K562 (cell line): Measurements from ENCODE around the gene NCOA3. TPM values are rescaled to one million over a fixed set of nuclear protein-coding genes. Genes with fewer than 3 reads are reported as not detected.

Experiments used
- ATF1 ChIP-seq, 2 experiments: fragments of 450-650 bp in 1 of 2; IDR thresholded peaks; 2 replicates each; pipeline ENCODE4 v1.6.1; 2016; ENCODE audit warnings: missing compliant biosample characterization in 1 of 2, missing genetic modification characterization in 1 of 2
- BRF2 ChIP-seq: IDR thresholded peaks from 3 replicates; pipeline ENCODE4 v1.6.1; 2011; ENCODE audit warnings: borderline replicate concordance, mild to moderate bottlenecking; ENCODE audit not compliant: insufficient read length, insufficient read depth
- CBFA2T3 ChIP-seq: fragments of 450-650 bp; IDR thresholded peaks from 2 replicates; pipeline ENCODE4 v1.6.1; 2017
- FOXJ3 ChIP-seq: sonication (generic); formaldehyde crosslinking; IDR thresholded peaks from 2 replicates; pipeline ENCODE4 v1.4.0; 2020; ENCODE audit warnings: mild to moderate bottlenecking, missing genetic modification reagents
- KDM1A ChIP-seq, 2 experiments: fragments of 450-650 bp; IDR thresholded peaks; 2 replicates each; pipeline ENCODE4 v1.6.1; 2016; ENCODE audit warnings: mild to moderate bottlenecking in 2 of 2
- KLF1 ChIP-seq: fragments of 450-650 bp; IDR thresholded peaks from 2 replicates; pipeline ENCODE4 v1.6.1; 2016; ENCODE audit warnings: missing genetic modification characterization, missing compliant biosample characterization
- KLF13 ChIP-seq: fragments of 450-650 bp; IDR thresholded peaks from 2 replicates; pipeline ENCODE4 v1.6.1; 2016; ENCODE audit warnings: missing genetic modification characterization, low read depth, mild to moderate bottlenecking, missing compliant biosample characterization, moderate library complexity, borderline replicate concordance
- NFYB ChIP-seq: IDR thresholded peaks from 2 replicates; pipeline ENCODE4 v1.6.1; 2011; ENCODE audit warnings: mild to moderate bottlenecking, moderate library complexity; ENCODE audit not compliant: insufficient read length; ENCODE audit errors: extremely low read depth
- NR0B1 ChIP-seq: fragments of 450-650 bp; IDR thresholded peaks from one replicate; pipeline ENCODE4 v1.6.1; 2018; ENCODE audit warnings: mild to moderate bottlenecking, moderate library complexity; ENCODE audit not compliant: partially characterized antibody
- POLR3A ChIP-seq: IDR thresholded peaks from 2 replicates; pipeline ENCODE4 v1.6.1; 2011; ENCODE audit warnings: borderline replicate concordance, mild to moderate bottlenecking, moderate library complexity; ENCODE audit not compliant: insufficient read length, insufficient read depth; ENCODE audit errors: extremely low read depth
- RBM14 ChIP-seq: fragments of 200-400 bp; formaldehyde crosslinking; IDR thresholded peaks from 2 replicates; pipeline ENCODE4 v1.6.1; 2018; ENCODE audit warnings: low read depth, mild to moderate bottlenecking, low read length, moderate library complexity, borderline replicate concordance; ENCODE audit not compliant: insufficient read depth
- U2AF2 ChIP-seq: fragments of 200-400 bp; formaldehyde crosslinking; optimal IDR thresholded peaks from 2 replicates; pipeline ENCODE3; 2017; ENCODE audit warnings: low read depth, mild to moderate bottlenecking, low read length
- WHSC1 ChIP-seq: IDR thresholded peaks from one replicate; pipeline ENCODE4 v1.6.1; 2012; ENCODE audit warnings: low read length, control low read depth, inconsistent platforms
- ZBTB5 ChIP-seq: fragments of 450-650 bp; IDR thresholded peaks from 2 replicates; pipeline ENCODE4 v1.6.1; 2017; ENCODE audit warnings: antibody characterized with exemption
- polyA plus RNA-seq, 8 experiments: library from polyadenylated mRNA; depleted of rRNA in 4 of 8; stranded (reverse) in 5 of 8; unstranded in 3 of 8; fragments of >200 nt; fragmentation: Nextera tagmentation in 2 of 8; fragmentation: Illumina TruSeq in 1 of 8; extraction: Ambion mirVana in 2 of 8; extraction: Trizol in 1 of 8; gene quantifications; 2 replicates each; pipeline versions ENCODE4 v1.2.1 to v1.2.3, GENCODE V29; 2011 to 2014; ENCODE audit warnings: inconsistent platforms in 1 of 8, missing spikeins in 1 of 8
- total RNA-seq, 7 experiments: library from RNA; depleted of rRNA in 6 of 7; stranded (reverse); fragments of >200 nt in 6 of 7; fragmentation: Illumina TruSeq in 2 of 7; extraction: Trizol in 2 of 7; gene quantifications; 2 replicates each; pipeline versions ENCODE4 v1.2.1 to v1.2.3, GENCODE V29; 2011 to 2021; ENCODE audit warnings: low replicate concordance in 1 of 7
- TF ChIP-seq, protein P1 (sequence below): fragments of 250-450 bp; sonication (Bioruptor Pico); IDR thresholded peaks from 2 replicates; pipeline ENCODE4 v1.6.1; 2021; ENCODE audit warnings: mild to moderate bottlenecking
- TF ChIP-seq, protein P2 (sequence below): sonication (generic); formaldehyde crosslinking; IDR thresholded peaks from 2 replicates; pipeline ENCODE4 v1.8.0; 2022; ENCODE audit warnings: mild to moderate bottlenecking, missing genetic modification reagents

NCOA3 gene
- total and polyA plus RNA-seq, 9 of the 15 experiments (the other 6 are each of a cell fraction or from before 2014, with no cell fraction given) = 3.2 to 24.3 (median 14.4) TPM

GRCh38 chr20:47501482-47502270, at the start of gene NCOA3 (continued):
- TF ChIP-seq RBM14 (no peak), FOXJ3 (CRISPR knock-in tag) (no peak), KLF1 (tag) (peak; percentile 98), POLR3A (no peak), ZBTB5 (no peak), U2AF2 (no peak), CBFA2T3 (peak; percentile 28), BRF2 (no peak), NFYB (no peak), WHSC1 (no peak), ATF1 (CRISPR knock-in tag; IDR thresholded peaks at IDR 0.05) (no peak), ATF1 (tag; IDR thresholded peaks at IDR 0.05) (peak; percentile 85), KDM1A (IDR thresholded peaks at IDR 0.05) (peak in 1 of 2 experiments; percentile 19; a peak in 1 of 4 replicates), NR0B1 (no peak), KLF13 (tag) (peak; percentile 96)
- TF ChIP-seq, protein P1, sequence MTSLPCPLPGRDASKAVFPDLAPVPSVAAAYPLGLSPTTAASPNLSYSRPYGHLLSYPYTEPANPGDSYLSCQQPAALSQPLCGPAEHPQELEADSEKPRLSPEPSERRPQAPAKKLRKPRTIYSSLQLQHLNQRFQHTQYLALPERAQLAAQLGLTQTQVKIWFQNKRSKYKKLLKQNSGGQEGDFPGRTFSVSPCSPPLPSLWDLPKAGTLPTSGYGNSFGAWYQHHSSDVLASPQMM = no peak
- TF ChIP-seq, protein P2, sequence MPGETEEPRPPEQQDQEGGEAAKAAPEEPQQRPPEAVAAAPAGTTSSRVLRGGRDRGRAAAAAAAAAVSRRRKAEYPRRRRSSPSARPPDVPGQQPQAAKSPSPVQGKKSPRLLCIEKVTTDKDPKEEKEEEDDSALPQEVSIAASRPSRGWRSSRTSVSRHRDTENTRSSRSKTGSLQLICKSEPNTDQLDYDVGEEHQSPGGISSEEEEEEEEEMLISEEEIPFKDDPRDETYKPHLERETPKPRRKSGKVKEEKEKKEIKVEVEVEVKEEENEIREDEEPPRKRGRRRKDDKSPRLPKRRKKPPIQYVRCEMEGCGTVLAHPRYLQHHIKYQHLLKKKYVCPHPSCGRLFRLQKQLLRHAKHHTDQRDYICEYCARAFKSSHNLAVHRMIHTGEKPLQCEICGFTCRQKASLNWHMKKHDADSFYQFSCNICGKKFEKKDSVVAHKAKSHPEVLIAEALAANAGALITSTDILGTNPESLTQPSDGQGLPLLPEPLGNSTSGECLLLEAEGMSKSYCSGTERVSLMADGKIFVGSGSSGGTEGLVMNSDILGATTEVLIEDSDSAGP (CRISPR knock-in tag) = 0 out of 2 replicates have a peak, but pooled peaks have one; percentile 21
